Progenitor cell of endocrine pancreas (in vitro differentiated cells): ENCODE data around the gene FHIP2A. TPM values are rescaled to one million over a fixed set of nuclear protein-coding genes. Genes with fewer than 3 reads are reported as not detected.
A peak's percentile ranks its signal among the peaks of the same experiment; 100 is the strongest.

ENCODE experiments used
- DNase-seq: peaks from one replicate; pipeline ENCODE4 v3.0.0; 2021; ENCODE audit warnings: low spot score; ENCODE audit not compliant: unreplicated experiment
- H3K27ac Mint-ChIP-seq: 2 replicates; pipeline ENCODE4 v1.8.0; 2021; ENCODE audit warnings: mild to moderate bottlenecking, moderate library complexity, mixed read lengths
- H3K27me3 Mint-ChIP-seq: 2 replicates; pipeline ENCODE4 v1.8.0; 2021; ENCODE audit warnings: mixed read lengths
- H3K36me3 Mint-ChIP-seq: 2 replicates; pipeline ENCODE4 v1.8.0; 2022; ENCODE audit warnings: mixed read lengths; ENCODE audit not compliant: insufficient read depth
- H3K4me1 Mint-ChIP-seq: 2 replicates; pipeline ENCODE4 v1.8.0; 2021; ENCODE audit warnings: low read depth, mixed read lengths
- H3K4me3 Mint-ChIP-seq: 2 replicates; pipeline ENCODE4 v1.8.0; 2021; ENCODE audit warnings: low read depth, mild to moderate bottlenecking, moderate library complexity, mixed read lengths
- H3K9me3 Mint-ChIP-seq: 2 replicates; pipeline ENCODE4 v1.8.0; 2021; ENCODE audit warnings: low read depth, mixed read lengths
- CTCF ChIP-seq: fragments of 200-600 bp; sonication (generic); IDR thresholded peaks from one replicate; pipeline ENCODE4 v1.5.0; 2021; ENCODE audit warnings: antibody characterized with exemption, mild to moderate bottlenecking; ENCODE audit not compliant: unreplicated experiment
- total RNA-seq: library from RNA; stranded (reverse); gene quantifications from 2 replicates; pipeline ENCODE4 v1.2.1, GENCODE V29; 2021

Gene FHIP2A
- total RNA-seq, 1 donor from 2014 or later, result 22.7 TPM

- no peaks in the 10 kb centered on the region for H3K9me3 Mint-ChIP-seq
- peak overlapping the region; percentile 17 for H3K4me3 Mint-ChIP-seq
Measured at GRCh38 chr10:114824391-114824790, 2.8 kb downstream of the FHIP2A start.

GRCh38 chr10:114825513-114826253 lies 4.1 kb downstream of the FHIP2A start:
- peaks cover 14% of the 10 kb centered on the region for H3K4me1 Mint-ChIP-seq
- DNase-seq, result no peak
- peaks cover 7% of the 10 kb centered on the region for H3K36me3 Mint-ChIP-seq
- H3K4me3 Mint-ChIP-seq, result no peak overlapping the region
- H3K27ac Mint-ChIP-seq, result no peak overlapping the region
- no peaks in the 10 kb centered on the region for H3K27me3 Mint-ChIP-seq
- no peaks in the 10 kb centered on the region for H3K9me3 Mint-ChIP-seq
- TF ChIP-seq CTCF, result no peak

More at GRCh38 chr10:114824391-114824790, 2.8 kb downstream of the FHIP2A start:
- Mint-ChIP-seq H3K4me1 (peaks cover 10% of the 10 kb centered on the region), H3K36me3 (peaks cover 7% of the 10 kb centered on the region), H3K27ac (no peak overlapping the region), H3K27me3 (no peaks in the 10 kb centered on the region)
- TF ChIP-seq CTCF, result no peak
- no peak for DNase-seq

GRCh38 chr10:114829160-114829909 lies 7.8 kb downstream of the FHIP2A start:
- no peak for DNase-seq
- Mint-ChIP-seq H3K27ac (no peak overlapping the region), H3K4me1 (peaks cover 10% of the 10 kb centered on the region), H3K9me3 (no peaks in the 10 kb centered on the region), H3K4me3 (no peak overlapping the region), H3K27me3 (no peaks in the 10 kb centered on the region), H3K36me3 (peaks cover 11% of the 10 kb centered on the region)
- no peak for TF ChIP-seq CTCF

GRCh38 chr10:114831186-114831867 lies 9.7 kb downstream of the FHIP2A start:
- Mint-ChIP-seq H3K36me3 (peaks cover 14% of the 10 kb centered on the region), H3K9me3 (no peaks in the 10 kb centered on the region), H3K27ac (no peak overlapping the region), H3K4me1 (peaks cover 7% of the 10 kb centered on the region), H3K4me3 (no peak overlapping the region), H3K27me3 (no peaks in the 10 kb centered on the region)
- DNase-seq, result no peak
- TF ChIP-seq CTCF, result no peak

- no peak for DNase-seq
- no peak for TF ChIP-seq CTCF
- H3K27me3 Mint-ChIP-seq, result no peaks in the 10 kb centered on the region
- H3K27ac Mint-ChIP-seq, result no peak overlapping the region
- peaks cover 4% of the 10 kb centered on the region for H3K9me3 Mint-ChIP-seq
- no peak overlapping the region for H3K4me3 Mint-ChIP-seq
- peaks cover 20% of the 10 kb centered on the region for H3K36me3 Mint-ChIP-seq
- H3K4me1 Mint-ChIP-seq, result no peaks in the 10 kb centered on the region
Measured at GRCh38 chr10:114837690-114838089, 16.1 kb downstream of the FHIP2A start.
